ENCODE data around the gene GPHN. TPM values are rescaled to one million over a fixed set of nuclear protein-coding genes. Genes with fewer than 3 reads are reported as not detected.

Gene GPHN
- polyA plus RNA-seq, 1 donor (not counting 4 experiments of a cell fraction or from before 2014, with no cell fraction given) = 17.6 TPM

DNA sequence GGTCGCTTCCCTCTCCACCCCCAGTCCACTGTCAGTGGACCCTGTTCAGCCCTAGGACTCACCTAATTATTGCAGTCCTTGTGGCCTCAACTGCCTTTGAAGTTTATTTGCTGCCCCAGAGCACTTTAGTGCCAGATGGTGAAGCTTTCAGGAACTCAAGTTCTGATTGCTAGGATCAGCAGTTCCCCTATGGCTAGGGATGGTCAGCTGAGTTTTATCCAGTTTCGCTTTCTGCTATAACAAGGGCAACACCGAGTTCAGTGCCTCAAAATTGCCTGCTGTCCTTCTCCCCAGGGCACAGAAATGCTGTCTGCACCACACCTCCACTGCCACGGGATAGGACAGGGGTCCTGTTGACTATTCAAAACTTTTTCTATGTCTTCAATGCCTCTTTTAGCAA is 295.0 kb downstream of the GPHN start:
- DNase-seq (ENCODE audit: low read depth, low spot score) (no peak), FAIRE-seq (no peak)
- H3K4me3 ChIP-seq (ENCODE audit: control insufficient read depth in 2 of 3, extremely low read depth in 1 of 3, insufficient read depth in 2 of 3, low read depth in 1 of 3, low read length in 3 of 3) = no peak overlapping the region
- H3K9me3 ChIP-seq (ENCODE audit: control insufficient read depth, low read depth, low read length) = no peaks in the 10 kb centered on the region
- H2AFZ ChIP-seq (ENCODE audit: control insufficient read depth, low read length) = no peak overlapping the region
- H3K27ac ChIP-seq (ENCODE audit: control insufficient read depth, insufficient read depth, low read length) = no peak overlapping the region
- H3K79me2 ChIP-seq (ENCODE audit: control insufficient read depth, insufficient read depth, low read length) = no peaks in the 10 kb centered on the region
- no peaks in the 10 kb centered on the region for H3K36me3 ChIP-seq (ENCODE audit: control insufficient read depth in 2 of 2, extremely low read depth in 1 of 2, insufficient read depth in 2 of 2, low read length in 2 of 2)
- no peak for TF ChIP-seq EZH2 (IDR thresholded peaks at IDR 0.05; ENCODE audit: low read length)
- TF ChIP-seq, protein P1, sequence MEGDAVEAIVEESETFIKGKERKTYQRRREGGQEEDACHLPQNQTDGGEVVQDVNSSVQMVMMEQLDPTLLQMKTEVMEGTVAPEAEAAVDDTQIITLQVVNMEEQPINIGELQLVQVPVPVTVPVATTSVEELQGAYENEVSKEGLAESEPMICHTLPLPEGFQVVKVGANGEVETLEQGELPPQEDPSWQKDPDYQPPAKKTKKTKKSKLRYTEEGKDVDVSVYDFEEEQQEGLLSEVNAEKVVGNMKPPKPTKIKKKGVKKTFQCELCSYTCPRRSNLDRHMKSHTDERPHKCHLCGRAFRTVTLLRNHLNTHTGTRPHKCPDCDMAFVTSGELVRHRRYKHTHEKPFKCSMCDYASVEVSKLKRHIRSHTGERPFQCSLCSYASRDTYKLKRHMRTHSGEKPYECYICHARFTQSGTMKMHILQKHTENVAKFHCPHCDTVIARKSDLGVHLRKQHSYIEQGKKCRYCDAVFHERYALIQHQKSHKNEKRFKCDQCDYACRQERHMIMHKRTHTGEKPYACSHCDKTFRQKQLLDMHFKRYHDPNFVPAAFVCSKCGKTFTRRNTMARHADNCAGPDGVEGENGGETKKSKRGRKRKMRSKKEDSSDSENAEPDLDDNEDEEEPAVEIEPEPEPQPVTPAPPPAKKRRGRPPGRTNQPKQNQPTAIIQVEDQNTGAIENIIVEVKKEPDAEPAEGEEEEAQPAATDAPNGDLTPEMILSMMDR (optimal IDR thresholded peaks at IDR 0.05 in 1 of 3, IDR thresholded peaks at IDR 0.05 in 1 of 3, conservative IDR thresholded peaks at IDR 0.05 in 1 of 3; ENCODE audit: extremely low read depth in 1 of 3, insufficient read depth in 2 of 3, low read length in 3 of 3) = no peak
- H4K20me1 ChIP-seq (ENCODE audit: control insufficient read depth, extremely low read depth, insufficient read depth, low read length) = no peaks in the 10 kb centered on the region
- no peaks in the 10 kb centered on the region for H3K4me1 ChIP-seq (ENCODE audit: control insufficient read depth, extremely low read depth, insufficient read depth, low read length)
- no peak overlapping the region for H3K4me2 ChIP-seq (ENCODE audit: control insufficient read depth, extremely low read depth, insufficient read depth, low read depth, low read length)
- no peak overlapping the region for H3K9ac ChIP-seq (ENCODE audit: control insufficient read depth, extremely low read depth, insufficient read depth, low read length)
- H3K9me1 ChIP-seq (ENCODE audit: control insufficient read depth, extremely low read depth, insufficient read depth, low read length) = no peaks in the 10 kb centered on the region
- dilution Hi-C loops (cut with MboI; ENCODE audit: extremely low pct_ligation_motif_present, low sequenced_read_pairs) = no loop called here
- H3K27me3 ChIP-seq (ENCODE audit: control insufficient read depth, extremely low read depth, insufficient read depth, low read length) = no peaks in the 10 kb centered on the region

DNA sequence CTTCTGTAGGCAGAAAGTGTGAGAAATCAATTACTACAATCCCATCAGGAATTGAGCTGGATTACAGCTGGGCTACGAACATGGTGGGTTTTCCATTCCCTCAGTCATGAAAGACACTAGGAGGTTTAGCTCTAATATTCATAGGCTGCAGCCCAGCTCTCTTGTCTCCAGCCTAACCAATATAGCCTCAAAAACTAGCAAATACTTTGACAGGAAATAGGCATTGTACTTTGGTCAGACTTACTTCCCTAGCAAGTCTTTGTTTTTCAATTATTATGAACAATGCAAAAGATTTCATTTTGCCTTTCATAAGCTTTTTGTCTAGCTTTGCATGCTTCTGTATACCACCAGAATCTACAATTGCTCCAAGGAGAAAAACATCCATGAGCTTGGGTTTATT is 296.2 kb downstream of the GPHN start:
- no peak overlapping the region for H3K4me2 ChIP-seq (ENCODE audit: control insufficient read depth, extremely low read depth, insufficient read depth, low read depth, low read length)
- no peaks in the 10 kb centered on the region for H3K4me1 ChIP-seq (ENCODE audit: control insufficient read depth, extremely low read depth, insufficient read depth, low read length)
- no peaks in the 10 kb centered on the region for H3K36me3 ChIP-seq (ENCODE audit: control insufficient read depth in 2 of 2, extremely low read depth in 1 of 2, insufficient read depth in 2 of 2, low read length in 2 of 2)
- no peaks in the 10 kb centered on the region for H3K79me2 ChIP-seq (ENCODE audit: control insufficient read depth, insufficient read depth, low read length)
- no peaks in the 10 kb centered on the region for H4K20me1 ChIP-seq (ENCODE audit: control insufficient read depth, extremely low read depth, insufficient read depth, low read length)
- H3K9ac ChIP-seq (ENCODE audit: control insufficient read depth, extremely low read depth, insufficient read depth, low read length) = no peak overlapping the region
- dilution Hi-C loops (cut with MboI; ENCODE audit: extremely low pct_ligation_motif_present, low sequenced_read_pairs) = no loop called here
- no peak overlapping the region for H2AFZ ChIP-seq (ENCODE audit: control insufficient read depth, low read length)
- no peak overlapping the region for H3K27ac ChIP-seq (ENCODE audit: control insufficient read depth, insufficient read depth, low read length)
- FAIRE-seq = no peak
- no peaks in the 10 kb centered on the region for H3K27me3 ChIP-seq (ENCODE audit: control insufficient read depth, extremely low read depth, insufficient read depth, low read length)
- H3K9me3 ChIP-seq (ENCODE audit: control insufficient read depth, low read depth, low read length) = no peaks in the 10 kb centered on the region
- TF ChIP-seq EZH2 (IDR thresholded peaks at IDR 0.05; ENCODE audit: low read length) = no peak
- TF ChIP-seq, protein P1 (optimal IDR thresholded peaks at IDR 0.05 in 1 of 3, IDR thresholded peaks at IDR 0.05 in 1 of 3, conservative IDR thresholded peaks at IDR 0.05 in 1 of 3; ENCODE audit: extremely low read depth in 1 of 3, insufficient read depth in 2 of 3, low read length in 3 of 3) = no peak
- no peaks in the 10 kb centered on the region for H3K9me1 ChIP-seq (ENCODE audit: control insufficient read depth, extremely low read depth, insufficient read depth, low read length)
- H3K4me3 ChIP-seq (ENCODE audit: control insufficient read depth in 2 of 3, extremely low read depth in 1 of 3, insufficient read depth in 2 of 3, low read depth in 1 of 3, low read length in 3 of 3) = no peak overlapping the region
- DNase-seq (ENCODE audit: low read depth, low spot score) = no peak
